ENCODE data around the gene NKX1-2. TPM values are rescaled to one million over a fixed set of nuclear protein-coding genes. Genes with fewer than 3 reads are reported as not detected.
A peak's percentile ranks its signal among the peaks of the same experiment; 100 is the strongest.

Gene NKX1-2
- total and polyA plus RNA-seq, 2 of the 8 experiments (the other 6 are each of a cell fraction or from before 2014, with no cell fraction given) = 12.7 to 34.9 TPM

DNA sequence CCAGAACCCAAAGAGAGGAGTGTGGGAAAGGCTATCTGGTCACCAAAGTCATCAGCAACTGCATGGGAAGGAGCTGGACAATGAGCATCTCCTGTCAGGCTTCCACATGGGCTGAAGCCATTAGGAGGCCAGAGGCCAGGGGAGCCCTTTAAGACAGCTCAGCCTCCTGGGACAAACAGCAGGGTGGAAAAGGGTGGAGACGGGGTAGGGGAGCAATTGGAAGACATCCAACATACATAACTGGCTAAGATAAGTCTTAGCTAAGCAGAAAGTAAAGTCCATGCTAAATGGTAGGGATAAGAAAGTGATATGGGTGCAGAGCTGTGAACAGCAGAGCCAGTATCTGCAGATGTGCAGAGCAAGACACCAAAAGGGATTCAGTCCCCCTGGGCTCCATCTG lies 29.6 kb downstream of the NKX1-2 start:
- Histone ChIP-seq H3K79me1 (ENCODE audit: low read depth, low read length) (no peaks in the 10 kb centered on the region), H2BK15ac (ENCODE audit: low read length) (0 out of 2 replicates have a peak overlapping the region, but pooled peaks have one; percentile 61), H3K23ac (ENCODE audit: insufficient read length) (no peak overlapping the region), H2AFZ (ENCODE audit: low read length) (no peak overlapping the region), H3K79me2 (ENCODE audit: control insufficient read depth in 1 of 2, insufficient read depth in 2 of 2, low read length in 2 of 2) (peaks cover 0 to 24% of the 10 kb centered on the region in 2 experiments; a peak in 3 of 4 replicates), H3K27me3 (replicated peaks in 1 of 4; ENCODE audit: control insufficient read depth in 3 of 4, extremely low read depth in 1 of 4, insufficient read depth in 3 of 4, low read length in 3 of 4) (peaks cover 0 to 2% (median 0%) of the 10 kb centered on the region in 4 experiments; a peak in 1 of 7 replicates), H2BK20ac (ENCODE audit: low read length) (0 out of 2 replicates have a peak overlapping the region, but pooled peaks have one; percentile 32), H2BK5ac (ENCODE audit: low read depth, low read length) (no peak overlapping the region), H3K56ac (replicated peaks; ENCODE audit: insufficient read length, low read depth, low read length) (no peak overlapping the region), H4K5ac (ENCODE audit: insufficient read length, low read depth, low read length) (no peak overlapping the region), H2BK120ac (replicated peaks; ENCODE audit: low read depth, low read length) (no peak overlapping the region), H4K91ac (replicated peaks; ENCODE audit: insufficient read length, low read length) (no peak overlapping the region), H3K23me2 (ENCODE audit: low read depth, low read length) (peaks cover 7% of the 10 kb centered on the region; the same call in 1 of the 2 replicates), H3K4ac (replicated peaks; ENCODE audit: insufficient read length, low read depth, low read length) (no peak overlapping the region), H3K27ac (ENCODE audit: low read depth, low read length) (no peak overlapping the region), H3K9ac (replicated peaks in 1 of 4; ENCODE audit: extremely low read depth in 1 of 4, low read depth in 3 of 4, low read length in 3 of 4) (no peak overlapping the region), H2BK12ac (ENCODE audit: low read depth, low read length) (peak overlapping the region; percentile 87), H3K36me3 (ENCODE audit: control insufficient read depth in 2 of 4, insufficient read depth in 4 of 4, low read length in 3 of 4) (no peaks in the 10 kb centered on the region), H3K4me2 (ENCODE audit: insufficient read depth in 1 of 2, low read depth in 2 of 2, low read length in 2 of 2) (no peak overlapping the region), H2AK5ac (ENCODE audit: low read depth, low read length) (0 out of 2 replicates have a peak overlapping the region, but pooled peaks have one; percentile 70), H4K20me1 (replicated peaks in 1 of 2; ENCODE audit: control insufficient read depth in 1 of 2, insufficient read depth in 2 of 2, low read length in 2 of 2) (peaks cover 0 to 5% of the 10 kb centered on the region in 2 experiments), H3K4me1 (replicated peaks in 1 of 4; ENCODE audit: control insufficient read depth in 3 of 4, insufficient read depth in 4 of 4, low read length in 3 of 4) (peaks cover 2 to 5% (median 4%) of the 10 kb centered on the region in 4 experiments; a peak in 5 of 7 replicates), H3K9me3 (ENCODE audit: insufficient read depth in 2 of 2, low read depth in 1 of 2, low read length in 1 of 2) (no peaks in the 10 kb centered on the region), H3K4me3 (ENCODE audit: extremely low read depth in 1 of 4, insufficient read depth in 2 of 4, low read depth in 3 of 4, low read length in 4 of 4) (no peak overlapping the region), H3K18ac (ENCODE audit: extremely low read depth, low read length) (no peak overlapping the region), H4K8ac (ENCODE audit: extremely low read depth, insufficient read depth, low read length) (no peak overlapping the region), H3K14ac (ENCODE audit: insufficient read length) (no peak overlapping the region)
- POLR2A ChIA-PET (ENCODE audit: partially characterized antibody) = interaction anchor here (4.7 kb wide), 1 partner anchor 29 kb away, joined by 43 read pairs; the partner anchor contains the start of gene NKX1-2
- no peak for FAIRE-seq
- WGBS, 2 experiments (ENCODE audit: extremely low coverage in 1 of 2, insufficient coverage in 1 of 2, insufficient read length in 1 of 2, insufficient replicate concordance in 2 of 2, low coverage in 1 of 2, low lambda C conversion rate in 2 of 2, missing lambda C conversion rate in 1 of 2) = 80% methylated on average over 1 of the region's 1 CpG; no CpG with 5 or more reads in 1 of the 2 experiments
- no peak for DNase-seq (ENCODE audit: low read depth in 1 of 2, low spot score in 2 of 2)
- CTCF ChIA-PET (ENCODE audit: partially characterized antibody) = interaction anchor here (0.8 to 2.7 kb wide), 8 partner anchors 11 to 406 kb away, joined by 3 to 9 read pairs (median 4); no protein-coding TSS in a partner anchor
- TF ChIP-seq MAFK (IDR thresholded peaks at IDR 0.05; ENCODE audit: low read depth, low read length) (no peak), CHD1 (IDR thresholded peaks at IDR 0.05; ENCODE audit: low read depth, low read length) (no peak), FOSL1 (IDR thresholded peaks at IDR 0.05; ENCODE audit: insufficient read depth, low read depth, low read length) (no peak), SRF (IDR thresholded peaks at IDR 0.05; ENCODE audit: low read depth, low read length) (no peak), ASH2L (IDR thresholded peaks at IDR 0.05; ENCODE audit: low read length) (no peak), SAP30 (IDR thresholded peaks at IDR 0.05; ENCODE audit: insufficient read depth, insufficient replicate concordance, low read length) (no peak), POU5F1 (IDR thresholded peaks at IDR 0.05; ENCODE audit: low read depth, low read length) (no peak), KDM1A (IDR thresholded peaks at IDR 0.05; ENCODE audit: borderline replicate concordance, low read length) (no peak), JUND (IDR thresholded peaks at IDR 0.05; ENCODE audit: low read length) (no peak), BCL11A (IDR thresholded peaks at IDR 0.05; ENCODE audit: low read depth in 2 of 2, low read length in 2 of 2) (no peak), CBX5 (IDR thresholded peaks at IDR 0.05; ENCODE audit: low read depth, low read length) (no peak), CREB1 (IDR thresholded peaks at IDR 0.05) (no peak)
- TF ChIP-seq, protein P1, sequence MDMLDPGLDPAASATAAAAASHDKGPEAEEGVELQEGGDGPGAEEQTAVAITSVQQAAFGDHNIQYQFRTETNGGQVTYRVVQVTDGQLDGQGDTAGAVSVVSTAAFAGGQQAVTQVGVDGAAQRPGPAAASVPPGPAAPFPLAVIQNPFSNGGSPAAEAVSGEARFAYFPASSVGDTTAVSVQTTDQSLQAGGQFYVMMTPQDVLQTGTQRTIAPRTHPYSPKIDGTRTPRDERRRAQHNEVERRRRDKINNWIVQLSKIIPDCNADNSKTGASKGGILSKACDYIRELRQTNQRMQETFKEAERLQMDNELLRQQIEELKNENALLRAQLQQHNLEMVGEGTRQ (IDR thresholded peaks at IDR 0.05; ENCODE audit: low read length) = no peak

Measured in H1 (cell line).